HG03520 (cell line): ENCODE data around the gene ADPRHL1.

Source experiments
- ATAC-seq: cut with Tn5 transposase; IDR thresholded peaks from one replicate; pipeline ENCODE4 v1.9.1; 2021; ENCODE audit warnings: mild to moderate bottlenecking, moderate library complexity; ENCODE audit not compliant: unreplicated experiment

Gene ADPRHL1

DNA sequence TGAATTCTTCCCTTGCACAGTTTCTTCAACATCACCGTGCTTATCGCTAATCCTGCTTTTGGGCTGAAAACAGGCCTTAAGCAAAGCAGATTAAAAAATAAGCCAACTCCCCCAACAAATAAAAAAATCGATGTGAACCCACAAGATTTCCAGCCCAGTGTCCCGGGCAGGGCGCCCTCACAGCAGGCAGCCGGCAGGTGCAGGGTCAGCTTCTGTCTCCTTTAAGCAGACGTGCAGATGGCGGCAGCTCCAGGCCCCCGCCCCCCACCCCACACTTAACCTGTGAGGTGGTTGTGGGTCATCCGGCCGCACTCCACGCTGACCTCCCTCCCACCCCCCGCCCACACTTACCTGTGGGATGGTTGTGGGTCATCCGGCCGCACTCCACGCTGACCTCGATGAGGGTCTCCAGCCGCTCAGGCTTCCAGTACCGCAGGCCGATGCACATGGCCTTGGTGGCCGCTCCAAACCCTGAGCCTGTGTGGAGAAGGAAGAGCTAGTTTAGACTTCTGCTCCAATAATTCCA is 19.8 kb downstream of the ADPRHL1 start:
- no peak for ATAC-seq

DNA sequence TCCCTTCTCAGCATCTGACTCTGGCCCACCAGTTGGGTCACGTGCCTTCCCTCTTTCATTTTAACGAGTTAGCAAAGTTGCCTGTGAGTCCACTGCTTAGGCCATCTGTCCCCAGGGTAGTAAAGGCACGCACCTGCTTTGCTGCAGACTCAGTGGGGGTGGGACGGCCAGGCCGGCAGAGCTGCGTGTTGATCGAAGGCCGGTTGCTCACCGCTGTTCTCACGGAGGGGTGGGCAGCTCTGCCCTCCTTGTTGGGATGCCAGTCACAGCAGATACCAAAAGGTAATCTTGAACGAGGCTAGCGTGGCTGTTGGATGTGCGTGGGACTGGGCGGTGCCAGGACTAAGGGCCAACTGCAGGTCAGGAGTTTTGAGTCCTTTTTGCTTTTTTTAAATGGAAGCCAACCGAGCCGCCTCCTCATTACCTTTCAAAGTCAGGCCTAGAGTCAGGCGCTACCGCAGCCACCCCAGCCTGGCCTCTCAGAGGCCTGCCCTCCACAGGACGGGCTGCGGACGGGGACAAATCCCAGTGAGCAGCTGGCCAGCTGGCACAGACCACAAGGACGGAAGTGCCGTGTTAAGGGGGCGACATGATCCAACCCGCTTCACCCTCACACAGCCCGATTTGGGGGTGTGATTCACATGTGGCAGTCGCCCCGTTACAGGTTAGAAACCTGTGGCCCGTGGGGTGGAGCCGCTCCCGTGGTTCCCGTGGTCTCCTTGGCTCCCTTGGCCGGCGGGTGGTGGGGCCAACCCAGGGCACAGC is 20.6 kb downstream of the ADPRHL1 start:
- no peak for ATAC-seq

DNA sequence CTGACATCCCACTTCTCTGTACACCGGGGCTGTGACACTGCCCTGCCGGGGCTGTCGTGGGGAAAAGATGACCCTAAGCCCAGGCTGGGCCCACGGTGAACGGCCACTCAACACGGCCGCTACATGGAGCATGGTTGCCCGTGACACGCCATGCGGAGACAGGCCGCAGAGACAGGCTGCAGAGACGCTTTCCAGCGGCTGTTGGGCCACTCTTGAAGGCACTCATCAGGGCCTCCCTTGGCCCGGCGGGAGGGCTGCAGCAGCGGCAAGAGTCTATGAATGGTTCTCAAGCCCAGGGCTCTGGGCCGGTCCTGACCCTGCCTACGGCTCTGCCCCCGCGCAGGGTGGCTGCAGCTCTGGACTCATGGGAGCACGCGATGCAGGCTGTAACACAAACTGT is 22.1 kb downstream of the ADPRHL1 start:
- no peak for ATAC-seq

DNA sequence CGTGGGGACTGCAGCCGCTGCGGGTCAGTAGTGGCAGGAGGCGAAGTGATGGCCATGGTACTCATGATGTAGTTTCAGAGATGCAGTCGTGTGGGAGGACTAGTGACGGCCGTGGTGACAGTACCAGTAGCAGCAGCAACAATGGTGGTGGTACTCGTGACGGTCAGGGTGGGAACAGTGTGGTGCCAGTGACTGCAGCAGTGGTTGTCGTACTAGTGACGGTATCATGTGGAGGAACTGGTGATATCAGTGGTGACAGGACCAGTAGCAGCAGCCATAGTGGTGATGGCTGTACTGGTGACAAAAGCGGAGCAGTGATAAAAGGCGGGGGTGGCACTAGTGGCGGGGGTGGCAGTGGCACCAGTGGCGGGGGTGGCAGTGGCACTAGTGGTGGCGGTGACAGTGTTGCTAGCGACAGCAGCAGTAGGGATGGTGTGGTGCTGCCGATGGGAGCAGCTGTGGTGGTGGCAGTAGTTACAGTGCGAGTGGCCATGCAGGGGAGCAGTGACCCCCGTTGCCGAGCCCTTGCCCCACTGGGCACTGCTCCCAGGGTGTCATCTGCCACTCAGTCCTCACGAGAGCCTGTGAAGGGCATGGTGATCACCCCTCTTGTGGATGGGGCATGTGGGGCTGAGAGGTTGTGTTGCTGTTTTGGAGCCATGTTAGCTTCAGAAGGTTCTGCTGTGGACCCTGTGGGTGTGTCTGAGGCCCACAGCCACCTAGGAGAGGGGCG is 22.7 kb downstream of the ADPRHL1 start:
- ATAC-seq, result no peak

DNA sequence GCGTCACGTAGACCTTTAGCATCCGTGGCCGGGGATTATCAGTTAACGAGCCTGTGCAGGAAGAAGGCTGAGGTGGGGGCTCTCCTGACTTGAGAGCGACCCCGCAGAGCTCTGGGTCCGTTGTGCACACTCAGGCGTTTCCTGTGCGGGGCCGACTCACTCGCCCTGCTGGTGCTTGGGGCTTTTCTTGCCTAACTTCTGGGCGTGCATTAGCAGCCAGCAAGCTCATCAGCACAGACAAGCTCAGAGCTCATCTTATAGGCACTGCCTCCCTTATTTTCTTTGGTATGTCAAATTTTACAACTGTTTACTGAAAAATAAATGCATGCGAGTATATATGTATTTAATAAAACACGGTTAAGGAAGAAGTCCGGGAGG is 23.7 kb downstream of the ADPRHL1 start:
- no peak for ATAC-seq

DNA sequence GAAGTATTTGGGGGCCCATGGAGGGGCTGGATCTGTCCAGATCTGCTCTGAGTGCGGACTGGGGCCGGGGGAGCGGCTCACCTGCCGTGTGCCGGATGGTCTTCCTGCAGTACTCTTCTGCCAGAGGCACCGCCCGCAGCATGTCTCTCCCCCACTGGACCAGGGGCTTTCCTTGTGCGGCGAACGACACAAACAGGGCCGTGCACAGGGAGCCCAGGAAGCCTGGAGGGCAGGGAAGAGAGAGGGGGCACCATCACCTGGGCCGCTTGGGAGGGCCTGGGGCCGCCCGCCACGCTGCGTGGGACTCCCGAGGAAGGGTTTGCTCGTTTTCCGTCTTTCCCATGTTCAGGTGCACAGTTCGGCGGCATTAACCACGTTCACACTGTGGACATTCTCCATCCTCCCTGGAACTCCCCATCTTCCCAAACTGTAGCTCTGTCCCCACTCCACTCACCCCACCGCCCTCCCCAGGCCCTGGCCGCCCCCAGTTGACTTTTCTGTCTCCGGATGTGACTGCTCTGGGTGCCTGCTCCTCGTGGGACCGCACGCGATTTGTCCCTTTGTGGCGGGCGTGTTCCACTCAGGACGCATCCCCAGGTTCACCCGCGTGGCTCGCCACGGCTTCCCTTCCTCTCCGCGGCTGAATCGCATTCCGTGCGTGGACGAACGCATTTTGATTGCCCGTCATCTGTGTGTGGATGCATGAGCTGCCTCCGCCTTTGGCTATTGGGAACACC is 24.2 kb downstream of the ADPRHL1 start:
- ATAC-seq, result no peak

DNA sequence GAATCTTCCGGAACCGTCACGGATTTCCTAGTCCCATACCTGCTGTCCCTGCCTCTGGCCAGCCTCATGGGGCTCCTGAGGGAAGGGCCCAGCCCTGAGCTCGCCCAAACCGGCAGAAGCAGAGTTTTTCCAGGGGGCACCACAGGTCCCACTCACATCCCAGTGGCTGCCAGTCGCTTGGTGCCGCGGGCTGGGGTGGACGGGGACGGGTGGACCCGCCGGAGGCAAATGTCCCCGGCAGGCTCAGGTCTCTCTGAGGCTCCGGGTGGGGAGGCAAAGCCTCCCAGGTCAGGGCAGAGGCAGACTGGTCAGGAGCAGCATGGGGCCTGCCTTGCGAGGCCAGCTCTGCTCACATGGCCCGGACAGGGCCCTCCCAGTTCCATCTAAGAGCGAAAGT is 24.8 kb downstream of the ADPRHL1 start:
- ATAC-seq, result no peak

DNA sequence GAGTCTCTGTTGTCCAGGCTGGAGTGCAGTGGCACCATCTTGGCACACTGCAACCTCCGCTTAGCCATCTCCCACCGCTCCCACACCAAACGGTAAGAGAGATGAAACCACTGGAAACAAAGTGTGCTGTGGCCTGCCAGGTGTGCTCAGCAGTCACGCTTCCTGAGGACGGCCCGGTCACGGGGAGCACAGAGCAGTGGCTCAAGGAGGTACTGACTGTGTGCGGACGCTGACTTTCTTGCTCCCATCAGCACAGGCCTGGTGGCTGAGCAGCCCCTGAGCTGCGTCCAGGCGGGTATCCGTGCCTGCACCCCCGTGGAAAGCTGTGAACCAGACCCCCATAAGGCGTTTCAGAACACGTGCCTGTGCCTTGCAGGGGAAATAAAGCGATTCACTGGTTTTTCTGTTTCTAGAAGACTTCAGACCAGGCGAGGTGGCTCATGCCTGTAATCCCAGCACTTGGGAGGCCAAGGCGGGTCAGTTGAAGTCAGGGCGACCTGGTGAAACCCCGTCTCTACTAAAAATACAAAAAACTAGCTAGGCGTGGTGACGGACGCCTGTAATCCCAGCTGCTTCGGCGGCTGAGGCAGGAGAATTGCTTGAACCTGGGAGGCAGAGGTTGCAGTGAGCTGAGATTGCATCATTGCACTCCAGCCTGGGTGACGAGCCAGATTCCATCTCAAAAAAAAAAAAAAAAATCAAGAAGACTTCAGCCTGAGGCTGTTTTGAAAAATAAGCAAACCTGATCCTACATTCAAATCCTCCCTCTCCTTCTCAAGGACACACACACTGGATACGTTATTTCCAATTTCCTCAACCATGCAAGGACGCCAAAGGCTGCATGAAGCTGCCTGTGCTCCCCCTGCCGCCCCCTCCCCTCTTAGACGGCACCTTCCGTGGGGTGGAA is 25.5 kb downstream of the ADPRHL1 start:
- no peak for ATAC-seq

DNA sequence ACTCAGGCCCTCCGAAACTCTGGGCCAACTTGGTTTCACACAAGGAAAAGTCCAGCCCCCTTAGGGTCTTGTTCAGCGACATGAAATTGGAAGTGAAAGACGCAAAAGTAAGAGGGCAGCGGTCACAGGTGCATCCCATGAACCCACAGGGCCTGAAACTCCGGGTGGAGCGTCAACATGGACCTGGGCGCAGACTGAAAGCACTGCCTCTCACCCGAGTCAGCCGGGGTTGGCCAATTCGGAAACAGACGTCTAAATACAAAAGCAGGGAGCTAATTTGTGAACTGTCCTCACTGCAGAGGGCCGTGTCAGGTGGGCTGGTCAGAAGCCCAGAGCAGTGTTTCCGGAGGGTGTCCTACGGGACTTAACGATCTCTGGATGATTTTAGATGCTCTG is 26.7 kb downstream of the ADPRHL1 start:
- ATAC-seq, result no peak

DNA sequence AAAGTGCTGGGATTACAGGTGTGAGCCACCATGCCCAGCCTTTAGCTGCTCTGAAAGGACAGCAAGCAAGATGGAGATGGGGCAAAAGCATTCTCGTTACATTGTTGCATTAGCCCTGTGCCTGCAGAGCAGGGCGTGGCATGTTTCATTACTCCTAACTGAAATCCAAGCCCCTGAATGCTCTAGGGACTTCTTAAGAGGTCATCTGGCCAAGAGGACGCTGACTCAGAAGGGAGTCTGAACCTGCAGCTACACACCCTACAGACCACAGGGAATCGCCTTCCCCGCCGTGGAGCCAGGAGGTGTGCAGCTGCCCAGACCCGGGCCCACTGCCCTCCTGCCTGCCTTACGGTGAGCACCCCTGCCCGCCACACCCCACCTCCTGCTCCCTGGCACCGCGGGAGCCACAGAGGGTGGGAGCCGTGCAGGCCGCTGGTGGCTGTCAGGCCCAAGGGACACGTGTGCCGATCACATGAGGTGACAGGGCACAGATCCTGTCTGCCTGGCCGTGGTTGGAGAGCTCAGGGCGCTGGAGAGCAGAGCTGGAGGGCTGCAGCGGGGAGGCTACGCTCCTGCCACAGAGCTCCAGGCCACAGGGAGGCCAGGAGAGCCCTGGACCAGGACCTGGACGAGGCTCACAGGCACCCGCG is 27.2 kb downstream of the ADPRHL1 start:
- ATAC-seq, result no peak

DNA sequence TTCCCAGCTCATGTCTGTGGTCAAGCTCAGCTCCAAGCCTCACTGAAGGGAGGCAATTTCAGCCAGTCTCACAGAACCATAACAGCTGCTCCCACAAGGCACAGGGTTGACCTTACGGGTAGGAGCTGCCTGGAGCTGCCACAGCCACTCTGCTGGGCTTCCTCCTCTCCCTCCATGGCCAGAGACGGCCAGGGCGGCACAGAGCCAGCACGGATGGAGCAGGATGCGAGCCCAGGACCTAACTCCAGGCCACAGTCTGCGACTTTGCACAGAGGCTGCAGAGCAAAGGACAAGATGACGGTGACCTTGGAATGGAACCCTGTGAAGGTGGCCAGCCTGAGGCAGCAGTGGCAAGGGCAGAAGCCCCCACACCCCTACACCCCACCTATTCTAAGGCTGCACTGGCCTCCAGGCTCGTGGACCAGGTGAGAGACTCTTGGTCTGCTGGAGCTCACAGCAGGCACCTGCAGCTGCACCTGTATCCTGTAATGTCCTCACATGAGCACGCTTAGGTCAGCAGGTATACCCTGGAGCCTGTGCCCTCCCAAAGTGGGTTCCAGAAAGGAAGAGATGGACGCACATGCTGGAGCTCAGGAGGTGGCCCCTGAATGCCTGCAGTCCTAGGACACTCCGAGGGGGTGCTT is 29.6 kb downstream of the ADPRHL1 start:
- ATAC-seq, result no peak

DNA sequence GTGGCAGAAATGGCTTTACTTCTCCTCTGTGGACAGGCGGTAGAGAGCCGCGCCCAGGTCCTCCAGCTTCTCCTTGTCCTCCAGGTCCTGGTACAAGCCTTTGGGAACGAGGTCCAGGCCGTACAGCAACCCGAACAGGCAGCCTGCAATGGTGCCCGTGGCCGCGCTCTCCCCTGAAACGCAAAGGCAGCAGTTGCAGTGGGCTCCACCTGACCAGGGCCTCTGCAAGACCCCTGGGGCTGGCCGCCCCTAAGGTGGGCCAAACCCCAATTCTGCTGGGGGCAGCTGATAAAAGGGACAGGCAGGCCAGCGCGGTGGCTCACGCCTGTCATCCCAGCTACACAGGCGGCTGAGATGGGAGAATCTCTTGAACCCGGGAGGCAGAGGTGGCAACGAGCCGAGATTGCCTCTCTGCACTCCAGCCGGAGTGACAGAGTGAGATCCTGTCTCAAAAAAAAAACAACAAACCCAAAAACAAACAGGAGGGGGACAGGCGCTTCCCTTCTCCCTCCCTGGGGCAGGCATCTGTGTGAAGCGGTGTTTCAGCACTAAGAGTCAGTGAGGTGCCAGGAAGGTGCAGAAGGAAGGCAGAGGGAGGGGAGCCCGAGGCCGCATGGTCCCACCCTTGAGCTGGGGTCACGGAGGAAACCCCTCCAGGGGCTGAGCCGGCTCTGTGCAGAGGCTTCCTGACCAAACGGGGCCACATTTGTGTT is 30.3 kb downstream of the ADPRHL1 start:
- no peak for ATAC-seq

DNA sequence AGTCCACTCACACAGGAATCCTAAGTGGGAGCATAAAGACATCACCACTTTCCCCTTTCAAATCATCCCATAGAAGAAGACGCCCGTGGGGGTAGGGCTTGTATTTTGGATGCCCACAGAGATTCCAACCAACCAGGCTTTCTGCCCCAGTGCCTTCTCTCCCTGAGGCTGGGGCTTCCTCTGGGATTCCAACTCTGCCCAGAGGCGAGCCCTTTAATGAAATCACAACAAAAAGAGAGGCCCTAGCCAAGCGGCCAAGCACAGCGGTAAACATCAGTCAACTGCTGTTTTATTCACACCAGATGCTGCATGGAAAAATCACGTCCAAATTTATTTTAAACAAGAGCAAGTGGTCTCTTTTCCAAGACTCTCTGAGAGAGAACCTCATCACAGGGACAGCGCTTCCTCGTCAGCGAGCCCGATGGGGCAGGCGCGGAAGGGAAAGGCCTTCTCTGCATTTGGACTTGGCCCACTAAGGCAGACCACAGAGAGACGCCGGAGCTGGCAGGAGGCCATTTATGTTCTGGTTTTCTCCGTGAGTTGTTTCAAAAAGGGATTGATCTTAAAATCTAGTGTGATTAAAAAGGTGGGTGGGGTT is 31.5 kb downstream of the ADPRHL1 start:
- ATAC-seq, result no peak

DNA sequence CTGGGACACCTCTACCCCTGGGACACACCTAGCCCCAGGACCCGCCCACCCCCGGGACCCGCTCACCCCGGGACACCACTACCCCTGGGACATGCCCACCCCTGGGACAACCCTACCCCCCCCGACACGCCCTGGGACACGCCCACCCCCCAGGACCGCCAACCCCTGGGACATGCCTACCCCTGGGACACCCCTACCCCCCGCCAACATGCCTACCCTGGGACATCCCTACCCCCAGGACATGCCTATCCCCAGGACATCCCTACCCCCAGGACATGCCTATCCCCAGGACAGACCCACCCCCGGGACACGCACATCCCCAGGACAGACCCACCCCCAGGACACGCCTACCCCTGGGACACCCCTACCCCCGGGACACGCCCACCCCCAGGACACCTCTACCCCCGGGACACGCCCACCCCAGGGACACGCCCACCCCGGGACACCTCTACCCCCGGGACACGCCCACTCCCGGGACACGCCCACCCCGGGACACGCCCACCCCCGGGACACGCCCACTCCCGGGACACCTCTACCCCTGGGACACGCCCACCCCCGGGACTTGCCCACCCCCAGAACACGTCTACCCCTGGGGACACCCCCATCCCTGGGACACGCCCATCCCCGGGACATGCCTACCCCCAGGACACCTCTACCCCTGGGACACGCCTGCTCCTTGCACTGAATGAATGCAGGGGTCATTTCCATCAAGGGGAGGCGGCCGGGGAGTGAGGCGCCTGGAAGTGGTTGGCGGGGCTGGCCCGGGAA is 32.3 kb downstream of the ADPRHL1 start:
- ATAC-seq, result no peak

DNA sequence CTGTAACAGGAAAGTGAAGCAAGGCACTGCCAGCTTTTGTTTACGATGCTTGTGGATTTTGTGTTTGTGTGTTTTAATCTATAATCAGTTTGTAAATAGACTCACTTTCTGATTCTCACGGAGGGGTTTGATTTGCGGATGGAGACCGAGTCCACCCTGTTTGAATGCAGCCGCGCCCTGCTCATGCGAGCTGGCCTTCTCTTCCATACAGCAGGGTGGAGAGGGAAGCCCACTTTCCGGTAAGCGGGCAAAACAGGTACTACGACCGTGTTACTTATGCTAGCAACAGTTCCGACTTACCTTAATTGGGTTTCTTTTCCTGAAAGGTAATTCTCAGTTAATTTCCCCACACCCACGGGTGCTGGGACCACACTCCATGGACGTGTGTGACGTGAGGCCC is 33.1 kb downstream of the ADPRHL1 start:
- no peak for ATAC-seq

DNA sequence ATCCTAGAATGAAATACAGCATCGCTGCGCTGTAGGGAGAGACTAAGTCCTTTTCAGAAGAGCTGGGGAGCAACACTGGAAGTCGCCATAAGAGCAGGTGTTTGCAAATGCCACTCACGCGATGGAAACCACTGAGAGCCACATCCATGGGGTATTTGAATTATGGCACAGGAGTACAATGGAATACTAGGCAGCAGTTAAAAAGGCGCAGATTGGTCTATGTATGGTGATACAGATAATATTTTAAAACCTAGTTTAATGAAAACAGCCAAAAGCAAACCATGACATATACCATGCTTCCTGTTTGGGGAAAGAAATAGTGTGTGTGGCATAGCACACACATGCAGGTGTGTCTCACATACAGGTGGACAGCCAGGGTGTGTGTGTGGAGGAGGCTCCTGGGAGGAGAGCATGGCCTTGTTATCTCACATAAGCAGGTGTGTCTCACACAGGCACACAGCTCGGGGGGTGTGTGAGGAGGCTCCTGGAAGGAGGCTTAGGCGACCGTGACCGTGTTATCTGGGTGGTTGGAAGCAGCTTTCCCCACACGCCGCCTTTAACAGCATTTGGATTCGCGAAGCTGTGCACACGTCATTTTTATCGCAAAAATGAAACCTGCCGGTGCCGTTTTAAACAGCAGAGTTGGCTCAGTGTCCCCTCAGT is 33.6 kb downstream of the ADPRHL1 start:
- no peak for ATAC-seq

DNA sequence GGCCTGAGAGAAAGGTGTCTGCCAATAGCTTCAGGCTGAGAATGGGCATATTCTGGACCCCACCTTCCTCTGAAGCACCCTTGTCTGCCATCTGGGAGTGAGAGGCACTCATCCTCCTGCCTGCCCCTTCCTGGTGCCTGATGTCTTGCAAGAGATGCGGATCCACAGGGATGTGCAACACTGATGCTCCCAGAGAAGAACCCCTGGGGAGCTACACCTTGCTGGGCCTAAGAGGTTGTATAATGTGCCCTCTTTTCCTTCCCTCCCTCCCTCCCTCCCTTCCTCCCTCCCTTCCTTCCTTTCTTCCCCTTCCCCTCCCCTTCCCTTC is 34.6 kb downstream of the ADPRHL1 start:
- no peak for ATAC-seq
